IPS-20b (cell line): ENCODE results near the gene SLC66A3.

Source experiments
- H3K27ac ChIP-seq: one replicate; pipeline ENCODE4 v1.5.1; 2013; ENCODE audit warnings: low read length
- H3K27me3 ChIP-seq: 2 replicates; pipeline ENCODE4 v1.6.1; 2013; ENCODE audit warnings: mild to moderate bottlenecking, low read length, inconsistent platforms; ENCODE audit not compliant: insufficient read depth
- H3K36me3 ChIP-seq: 2 replicates; pipeline ENCODE4 v1.6.1; 2013; ENCODE audit warnings: low read depth, mild to moderate bottlenecking, inconsistent platforms, low read length, moderate library complexity; ENCODE audit not compliant: insufficient read depth
- H3K4me1 ChIP-seq: 2 replicates; pipeline ENCODE4 v1.6.1; 2013; ENCODE audit warnings: mild to moderate bottlenecking, control low read depth, inconsistent platforms, low read length, moderate library complexity; ENCODE audit not compliant: insufficient read depth
- H3K4me3 ChIP-seq: 2 replicates; pipeline ENCODE4 v1.5.1; 2013; ENCODE audit warnings: mild to moderate bottlenecking, low read length, inconsistent platforms
- H3K9ac ChIP-seq: 2 replicates; pipeline ENCODE4 v1.6.1; 2013; ENCODE audit warnings: low read depth, mild to moderate bottlenecking, inconsistent platforms, low read length, moderate library complexity
- H3K9me3 ChIP-seq: 2 replicates; pipeline ENCODE4 v1.6.1; 2013; ENCODE audit warnings: mild to moderate bottlenecking, low read depth, low read length, inconsistent platforms; ENCODE audit not compliant: insufficient read depth

SLC66A3 gene

DNA sequence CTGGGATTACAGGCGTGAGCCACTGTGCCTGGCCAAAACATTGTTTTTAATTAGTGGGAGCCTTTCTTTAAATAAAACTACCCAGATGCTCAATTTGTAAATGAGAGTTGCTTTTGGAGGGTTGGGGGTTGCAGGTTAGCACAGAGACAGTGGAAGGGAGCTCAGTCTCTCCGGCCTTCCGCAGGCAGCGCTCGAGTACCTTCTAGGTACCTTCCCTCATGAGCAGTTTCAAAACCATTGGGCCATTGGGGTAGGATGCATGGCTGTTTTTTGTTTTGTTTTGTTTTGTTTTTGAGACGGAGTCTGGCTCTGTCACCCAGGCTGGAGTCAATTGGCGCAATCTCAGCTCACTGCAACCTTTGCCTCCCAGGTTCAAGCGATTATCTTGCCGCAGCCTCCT, 19.0 kb downstream of the SLC66A3 start:
- H3K27me3 ChIP-seq: no peaks in the 10 kb centered on the region

DNA sequence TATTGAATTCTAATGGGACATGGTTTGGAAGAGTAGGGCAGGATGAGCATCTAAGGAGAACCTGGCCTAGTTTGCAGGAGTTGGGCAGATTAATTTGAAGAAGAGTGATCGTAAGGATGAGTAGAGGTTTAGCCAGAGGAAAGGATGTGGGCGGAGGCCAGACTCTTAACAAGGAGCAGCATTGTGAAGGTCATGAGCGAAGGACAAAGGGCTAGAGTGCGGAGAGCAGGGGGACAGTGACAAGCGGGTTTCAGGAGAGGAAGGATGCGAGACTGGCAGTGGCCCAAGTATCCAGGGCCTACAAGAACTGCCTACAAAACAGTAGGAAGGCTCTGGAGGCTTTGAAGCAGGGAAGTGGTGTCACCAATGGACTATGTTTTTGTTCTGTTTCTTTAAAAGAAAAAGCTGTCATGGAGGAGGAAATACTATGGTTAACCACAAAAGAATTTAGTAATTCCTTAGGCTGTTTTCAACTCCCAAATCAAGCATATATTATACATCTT, 20.1 kb downstream of the SLC66A3 start:
- no peaks in the 10 kb centered on the region for H3K4me1 ChIP-seq
- H3K9me3 ChIP-seq: no peaks in the 10 kb centered on the region
- H3K27me3 ChIP-seq: no peaks in the 10 kb centered on the region
- H3K4me3 ChIP-seq: no peak overlapping the region
- H3K27ac ChIP-seq: no peak overlapping the region
- no peak overlapping the region for H3K9ac ChIP-seq
- H3K36me3 ChIP-seq: no peaks in the 10 kb centered on the region

More for the DNA sequence above, 19.0 kb downstream of the SLC66A3 start:
- Histone ChIP-seq H3K27ac (no peak overlapping the region), H3K36me3 (no peaks in the 10 kb centered on the region), H3K4me1 (no peaks in the 10 kb centered on the region), H3K9me3 (no peaks in the 10 kb centered on the region), H3K9ac (no peak overlapping the region), H3K4me3 (no peak overlapping the region)

DNA sequence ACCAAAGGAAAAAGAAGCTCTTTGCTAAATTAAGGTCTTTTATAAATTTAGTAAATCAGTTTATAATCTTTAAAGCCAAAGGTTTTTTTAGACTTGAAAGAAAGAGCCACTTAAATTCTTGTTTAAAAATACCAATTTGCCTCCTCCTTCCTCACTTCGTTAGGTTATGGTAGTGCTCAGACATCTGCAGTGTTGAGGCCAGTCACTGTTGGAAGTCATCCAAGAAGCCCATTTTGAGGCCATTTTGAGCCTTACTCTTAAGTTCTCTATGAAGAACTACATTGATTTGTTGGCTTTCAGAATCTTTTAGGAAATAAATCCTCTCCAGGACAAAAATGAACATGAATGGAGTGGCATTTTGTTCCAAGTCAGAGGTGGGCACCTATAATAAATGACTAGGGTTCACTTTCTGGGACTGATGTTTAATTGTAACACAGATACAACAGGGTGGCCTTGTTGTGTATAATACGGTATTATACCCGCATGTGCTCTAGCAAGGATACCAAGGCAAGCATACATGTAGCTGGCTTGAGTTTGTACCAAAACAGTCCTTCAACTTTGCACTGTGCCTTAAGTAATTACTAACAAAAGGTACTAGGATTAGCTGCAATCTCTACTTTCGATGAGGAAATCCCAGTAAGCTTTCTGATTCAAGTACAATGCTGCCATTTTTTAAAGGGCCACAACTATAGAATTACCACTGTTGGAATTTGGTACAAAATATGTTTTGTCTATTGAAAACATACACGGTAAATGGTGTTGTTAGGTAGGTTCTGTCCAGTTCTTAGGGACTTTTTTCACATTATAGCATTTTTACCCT, 22.8 kb downstream of the SLC66A3 start:
- peaks cover 12% of the 10 kb centered on the region for H3K36me3 ChIP-seq
- no peak overlapping the region for H3K9ac ChIP-seq
- H3K4me3 ChIP-seq: no peak overlapping the region
- H3K4me1 ChIP-seq: no peaks in the 10 kb centered on the region
- no peak overlapping the region for H3K27ac ChIP-seq
- H3K9me3 ChIP-seq: no peaks in the 10 kb centered on the region
- H3K27me3 ChIP-seq: no peaks in the 10 kb centered on the region

DNA sequence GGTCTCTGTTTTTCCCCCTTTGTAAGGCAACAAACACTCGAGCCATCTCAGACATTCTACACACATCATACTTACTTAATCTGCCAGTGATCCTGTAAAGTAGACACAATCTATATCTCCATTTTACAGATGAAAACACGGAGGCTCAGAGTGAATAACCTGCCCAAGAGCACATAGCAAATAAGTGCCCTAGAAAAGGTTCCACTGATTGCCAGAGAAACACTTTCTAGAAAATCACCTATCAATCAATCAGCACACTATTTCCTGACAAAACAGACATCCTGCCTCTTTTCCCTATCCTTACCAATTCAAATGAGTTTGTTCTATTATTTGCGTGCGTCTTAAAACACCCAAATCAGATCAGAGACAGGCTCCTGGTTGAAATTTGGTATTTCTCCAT, 23.9 kb downstream of the SLC66A3 start:
- Histone ChIP-seq H3K9me3 (no peaks in the 10 kb centered on the region), H3K4me3 (no peak overlapping the region), H3K4me1 (no peaks in the 10 kb centered on the region), H3K27me3 (no peaks in the 10 kb centered on the region), H3K9ac (no peak overlapping the region), H3K27ac (no peak overlapping the region), H3K36me3 (peaks cover 17% of the 10 kb centered on the region)

DNA sequence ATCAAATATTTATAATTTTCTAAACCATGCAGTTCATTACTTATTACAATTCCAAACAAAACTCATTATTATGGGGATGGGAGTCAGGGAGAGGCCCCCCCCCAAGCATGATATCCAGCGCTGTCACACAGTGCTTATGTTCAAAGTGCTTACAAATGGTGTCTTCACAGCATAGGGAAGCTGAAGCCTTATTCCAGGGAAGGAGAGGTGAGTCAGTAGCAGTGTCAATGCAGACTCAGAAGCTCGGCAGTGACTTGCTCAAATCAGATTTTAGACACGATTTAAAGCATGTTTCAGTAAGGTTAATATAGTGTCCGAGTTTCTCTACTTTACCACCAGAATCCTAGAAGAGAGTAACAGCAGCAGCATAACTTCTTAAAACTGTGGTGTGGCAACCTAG, 24.6 kb downstream of the SLC66A3 start:
- Histone ChIP-seq H3K9me3 (no peaks in the 10 kb centered on the region), H3K9ac (no peak overlapping the region), H3K27me3 (no peaks in the 10 kb centered on the region), H3K27ac (no peak overlapping the region), H3K4me1 (no peaks in the 10 kb centered on the region), H3K36me3 (peaks cover 17% of the 10 kb centered on the region), H3K4me3 (no peak overlapping the region)

GRCh38 chr2:11180653-11181052, 25.4 kb downstream of the SLC66A3 start:
- no peak overlapping the region for H3K27ac ChIP-seq
- H3K27me3 ChIP-seq: no peaks in the 10 kb centered on the region
- no peak overlapping the region for H3K9ac ChIP-seq
- no peak overlapping the region for H3K4me3 ChIP-seq
- H3K9me3 ChIP-seq: no peaks in the 10 kb centered on the region
- no peaks in the 10 kb centered on the region for H3K4me1 ChIP-seq
- peaks cover 17% of the 10 kb centered on the region for H3K36me3 ChIP-seq

DNA sequence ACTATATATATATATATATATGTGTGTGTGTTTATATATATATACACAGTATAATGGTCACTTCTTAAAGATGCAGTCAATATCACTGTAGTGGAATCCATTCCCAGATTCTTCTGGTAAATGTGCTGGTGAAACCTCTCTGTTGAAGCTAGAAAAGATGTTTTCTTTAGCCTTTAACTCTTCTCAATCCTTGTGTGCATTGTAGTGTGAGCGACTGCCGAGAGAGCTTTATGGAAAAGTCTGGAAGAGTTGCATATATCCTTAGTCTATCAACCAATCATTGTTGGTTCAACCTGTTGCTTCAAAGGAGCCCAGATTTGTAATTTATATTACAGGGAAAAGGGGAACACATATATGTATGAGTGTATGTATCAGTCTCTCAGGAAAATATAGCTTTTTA, 27.7 kb downstream of the SLC66A3 start:
- Histone ChIP-seq H3K27me3 (no peaks in the 10 kb centered on the region), H3K9me3 (no peaks in the 10 kb centered on the region), H3K4me1 (no peaks in the 10 kb centered on the region), H3K9ac (no peak overlapping the region), H3K4me3 (no peak overlapping the region), H3K27ac (no peak overlapping the region), H3K36me3 (peaks cover 17% of the 10 kb centered on the region)

- H3K36me3 ChIP-seq: peaks cover 37% of the 10 kb centered on the region
- no peaks in the 10 kb centered on the region for H3K4me1 ChIP-seq
- no peak overlapping the region for H3K9ac ChIP-seq
- H3K4me3 ChIP-seq: no peak overlapping the region
- H3K27me3 ChIP-seq: no peaks in the 10 kb centered on the region
- H3K27ac ChIP-seq: no peak overlapping the region
- no peaks in the 10 kb centered on the region for H3K9me3 ChIP-seq
Observed at GRCh38 chr2:11186145-11186544, 30.9 kb downstream of the SLC66A3 start.

DNA sequence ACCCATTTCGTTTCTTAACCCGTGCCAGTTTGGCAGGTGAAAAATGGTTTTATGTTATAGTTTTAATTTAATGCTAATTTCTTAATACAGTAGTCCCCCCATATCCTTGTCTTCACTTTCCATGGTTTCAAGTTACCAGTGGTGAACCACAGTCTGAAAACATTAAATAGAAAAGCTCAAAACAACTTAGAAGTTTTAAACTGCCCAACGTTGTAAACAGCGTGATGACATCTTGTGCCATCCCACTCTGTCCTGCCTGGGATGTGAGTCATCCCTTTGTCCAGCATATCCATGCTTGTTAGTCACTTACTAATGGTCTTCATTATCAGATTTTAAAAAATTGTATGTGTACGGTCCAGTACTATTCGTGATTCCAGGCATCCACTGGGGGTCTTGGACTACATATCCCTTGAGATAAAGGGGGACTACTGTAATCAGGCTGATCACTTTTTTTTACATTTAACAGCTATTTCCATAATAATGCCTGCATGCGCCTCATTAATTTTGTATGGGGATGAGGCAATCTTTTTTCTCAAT, 31.9 kb downstream of the SLC66A3 start:
- Histone ChIP-seq H3K9ac (no peak overlapping the region), H3K4me3 (no peak overlapping the region), H3K9me3 (no peaks in the 10 kb centered on the region), H3K4me1 (no peaks in the 10 kb centered on the region), H3K27ac (no peak overlapping the region), H3K27me3 (no peaks in the 10 kb centered on the region), H3K36me3 (peaks cover 44% of the 10 kb centered on the region)

GRCh38 chr2:11187731-11188130, 32.5 kb downstream of the SLC66A3 start:
- H3K4me1 ChIP-seq: no peaks in the 10 kb centered on the region
- H3K27ac ChIP-seq: no peak overlapping the region
- no peak overlapping the region for H3K9ac ChIP-seq
- no peak overlapping the region for H3K4me3 ChIP-seq
- H3K36me3 ChIP-seq: peaks cover 44% of the 10 kb centered on the region
- H3K27me3 ChIP-seq: no peaks in the 10 kb centered on the region
- no peaks in the 10 kb centered on the region for H3K9me3 ChIP-seq

DNA sequence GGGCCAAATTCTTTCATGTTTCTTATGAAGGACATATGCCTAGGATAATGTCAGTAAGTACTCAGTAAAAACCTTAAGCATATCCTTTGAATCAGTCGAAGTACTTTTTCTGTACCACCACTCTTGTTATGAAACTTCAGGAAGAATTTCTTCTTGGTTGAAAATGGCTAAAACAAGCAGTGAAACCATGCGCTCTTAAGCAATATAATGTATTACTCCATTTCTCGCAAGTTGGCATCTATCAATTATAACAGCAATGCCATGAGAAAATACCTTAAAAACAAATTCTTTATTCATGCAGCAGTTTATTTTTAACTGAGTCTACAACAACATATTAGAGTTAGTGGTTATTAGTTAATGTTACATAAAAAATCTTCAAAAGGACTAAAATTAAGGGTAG, 41.0 kb downstream of the SLC66A3 start:
- Histone ChIP-seq H3K4me1 (no peaks in the 10 kb centered on the region), H3K9me3 (no peaks in the 10 kb centered on the region), H3K9ac (no peak overlapping the region), H3K27ac (no peak overlapping the region), H3K4me3 (no peak overlapping the region), H3K27me3 (no peaks in the 10 kb centered on the region), H3K36me3 (peaks cover 85% of the 10 kb centered on the region)

DNA sequence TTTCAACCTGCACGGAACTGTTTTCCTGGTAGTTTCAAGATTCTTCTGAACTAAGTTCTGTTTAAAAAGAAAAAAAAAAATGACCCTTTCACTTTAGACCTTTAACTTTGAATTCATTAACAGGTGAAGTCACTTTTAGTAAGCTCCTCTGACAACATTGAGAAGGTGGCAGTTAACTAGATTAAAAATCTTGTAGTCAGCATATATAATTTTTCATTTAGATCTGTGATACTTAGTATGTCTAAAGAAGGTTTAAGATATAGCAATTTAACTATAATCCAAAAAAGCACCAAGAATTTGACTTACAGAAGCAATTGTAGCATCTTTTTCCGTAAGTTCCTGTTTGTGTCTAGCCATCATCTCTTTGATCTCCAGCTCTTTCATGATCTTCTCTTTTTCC, 45.4 kb downstream of the SLC66A3 start:
- H3K36me3 ChIP-seq: peaks cover 65% of the 10 kb centered on the region

More for the DNA sequence above, 45.4 kb downstream of the SLC66A3 start:
- Histone ChIP-seq H3K4me3 (no peak overlapping the region), H3K9me3 (no peaks in the 10 kb centered on the region), H3K9ac (no peak overlapping the region), H3K4me1 (no peaks in the 10 kb centered on the region), H3K27me3 (no peaks in the 10 kb centered on the region), H3K27ac (no peak overlapping the region)
